ENCODE results near the gene CDYL.
"Not testable (repeated sequence)": the region's sequence is repeated elsewhere in the genome, so short reads cannot be mapped to it uniquely, and the experiment has no call there.

Gene CDYL

DNA sequence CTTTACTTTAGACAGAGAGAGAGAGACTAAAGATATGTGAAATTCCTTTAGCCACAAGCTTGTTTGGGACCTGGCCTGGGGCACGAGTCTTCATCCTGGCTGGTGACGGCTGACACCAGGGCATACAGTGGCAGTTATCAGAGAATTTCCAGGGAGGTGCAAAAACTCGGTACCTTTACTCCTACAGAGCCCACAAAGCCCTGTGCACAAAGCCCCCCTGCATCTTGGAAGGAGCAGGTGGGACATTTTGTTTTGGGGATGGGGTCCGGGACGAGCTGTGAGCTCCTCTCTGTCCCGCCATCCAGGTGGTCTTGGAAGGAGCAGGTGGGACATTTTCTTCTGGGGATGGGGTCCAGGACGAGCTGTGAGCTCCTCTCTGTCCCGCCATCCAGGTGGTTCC, 198.8 kb downstream of the CDYL start:
- no peak overlapping the region for H3K27ac Mint-ChIP-seq

DNA sequence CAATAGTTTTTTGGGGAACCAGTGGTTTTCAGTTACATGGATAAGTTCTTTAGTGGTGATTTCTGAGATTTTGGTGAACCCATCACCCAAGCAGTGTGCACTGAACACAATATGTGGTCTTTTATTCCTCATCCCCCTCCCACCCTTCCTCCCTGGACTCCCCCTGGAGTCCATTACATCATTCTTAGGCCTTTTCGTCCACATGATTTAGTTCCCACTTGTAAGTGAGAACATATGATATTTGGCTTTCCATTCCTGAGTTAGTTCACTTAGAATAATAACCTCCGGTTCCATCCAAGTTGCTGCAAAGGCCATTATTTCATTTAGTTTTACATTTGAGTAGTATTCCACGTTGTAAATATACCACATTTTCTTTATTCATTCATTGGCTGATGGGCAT, 199.3 kb downstream of the CDYL start:
- Mint-ChIP-seq H3K27ac (no peak overlapping the region), H3K4me1 (no peaks in the 10 kb centered on the region), H3K4me3 (no peak overlapping the region), H3K27me3 (peaks cover 11% of the 10 kb centered on the region), H3K9me3 (peaks cover 12% of the 10 kb centered on the region), H3K36me3 (ENCODE audit: low read depth) (peaks cover 4% of the 10 kb centered on the region)
- ATAC-seq = no peak
- no peak for DNase-seq

More for the DNA sequence above, 198.8 kb downstream of the CDYL start:
- no peak for DNase-seq
- Mint-ChIP-seq H3K4me1 (no peaks in the 10 kb centered on the region), H3K9me3 (peaks cover 9% of the 10 kb centered on the region), H3K4me3 (no peak overlapping the region), H3K27me3 (peaks cover 11% of the 10 kb centered on the region), H3K36me3 (ENCODE audit: low read depth) (peaks cover 4% of the 10 kb centered on the region)
- ATAC-seq = no peak

DNA sequence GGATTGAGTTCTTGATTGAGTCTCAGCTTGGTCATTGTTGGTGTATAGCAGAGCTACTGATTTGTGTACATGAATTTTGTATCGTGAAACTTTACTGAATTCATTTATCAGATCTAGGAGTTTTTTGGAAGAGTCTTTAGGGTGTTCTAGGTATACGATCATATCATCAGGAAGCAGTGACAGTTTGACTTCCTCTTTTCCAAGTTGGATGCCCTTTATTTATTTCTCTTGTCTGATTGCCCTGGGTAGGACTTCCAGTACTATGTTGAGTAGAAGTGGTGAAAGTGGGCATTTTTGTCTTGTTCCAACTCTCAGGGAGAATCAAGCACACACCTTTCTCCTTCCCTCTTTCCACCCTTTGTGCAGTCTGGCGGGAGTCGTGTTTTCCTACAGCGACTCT, 201.3 kb downstream of the CDYL start:
- Mint-ChIP-seq H3K9me3 (peaks cover 13% of the 10 kb centered on the region), H3K27ac (no peak overlapping the region), H3K4me3 (no peak overlapping the region), H3K27me3 (peaks cover 9% of the 10 kb centered on the region), H3K4me1 (no peaks in the 10 kb centered on the region), H3K36me3 (ENCODE audit: low read depth) (peaks cover 4% of the 10 kb centered on the region)
- ATAC-seq = no peak
- DNase-seq = no peak

DNA sequence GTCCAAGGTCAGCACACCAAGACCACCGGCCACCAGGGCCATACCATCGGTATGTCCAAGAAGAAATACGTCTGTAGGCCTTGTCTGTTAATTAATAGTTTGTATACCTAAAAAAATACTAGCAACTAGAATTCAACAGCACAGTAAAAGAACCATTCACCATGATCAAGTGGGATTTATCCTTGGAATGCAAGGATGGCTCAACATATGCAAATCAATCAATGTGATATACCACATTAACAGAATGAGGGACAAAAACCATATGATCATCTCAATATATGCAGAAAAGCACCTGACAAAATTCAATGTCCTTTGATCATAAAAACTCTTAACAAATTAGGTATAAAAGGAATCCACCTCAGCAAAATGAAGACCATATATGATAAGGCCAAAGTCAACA, 203.2 kb downstream of the CDYL start:
- DNase-seq (no peak), ATAC-seq (no peak)
- no peaks in the 10 kb centered on the region for H3K4me1 Mint-ChIP-seq
- peaks cover 13% of the 10 kb centered on the region for H3K9me3 Mint-ChIP-seq
- H3K27me3 Mint-ChIP-seq = peaks cover 8% of the 10 kb centered on the region
- no peak overlapping the region for H3K27ac Mint-ChIP-seq
- H3K4me3 Mint-ChIP-seq = no peak overlapping the region
- H3K36me3 Mint-ChIP-seq (ENCODE audit: low read depth) = peaks cover 4% of the 10 kb centered on the region

DNA sequence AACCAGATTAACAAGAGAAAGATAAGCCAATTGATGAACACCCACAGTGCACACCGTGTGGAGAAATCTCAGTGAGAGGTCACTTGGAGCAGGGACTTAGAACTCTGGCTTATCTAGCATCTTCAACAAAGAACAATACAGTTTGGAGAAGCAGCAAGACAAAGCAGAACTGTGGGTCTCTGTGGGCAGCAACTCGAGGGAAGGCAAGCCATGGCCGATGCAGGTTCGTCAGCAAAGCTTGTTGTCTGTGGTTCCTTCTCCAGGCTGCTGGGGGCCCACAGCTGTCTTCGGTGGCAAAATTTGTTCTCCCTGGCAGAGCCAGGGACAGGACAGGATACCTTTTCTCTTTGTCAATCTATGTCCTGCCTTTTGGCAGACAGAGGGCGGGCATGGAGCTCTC, 205.6 kb downstream of the CDYL start:
- DNase-seq = no peak
- peaks cover 9% of the 10 kb centered on the region for H3K9me3 Mint-ChIP-seq
- no peak overlapping the region for H3K27ac Mint-ChIP-seq
- peaks cover 4% of the 10 kb centered on the region for H3K27me3 Mint-ChIP-seq
- H3K36me3 Mint-ChIP-seq (ENCODE audit: low read depth) = peaks cover 4% of the 10 kb centered on the region
- no peaks in the 10 kb centered on the region for H3K4me1 Mint-ChIP-seq
- no peak for ATAC-seq
- no peak overlapping the region for H3K4me3 Mint-ChIP-seq

DNA sequence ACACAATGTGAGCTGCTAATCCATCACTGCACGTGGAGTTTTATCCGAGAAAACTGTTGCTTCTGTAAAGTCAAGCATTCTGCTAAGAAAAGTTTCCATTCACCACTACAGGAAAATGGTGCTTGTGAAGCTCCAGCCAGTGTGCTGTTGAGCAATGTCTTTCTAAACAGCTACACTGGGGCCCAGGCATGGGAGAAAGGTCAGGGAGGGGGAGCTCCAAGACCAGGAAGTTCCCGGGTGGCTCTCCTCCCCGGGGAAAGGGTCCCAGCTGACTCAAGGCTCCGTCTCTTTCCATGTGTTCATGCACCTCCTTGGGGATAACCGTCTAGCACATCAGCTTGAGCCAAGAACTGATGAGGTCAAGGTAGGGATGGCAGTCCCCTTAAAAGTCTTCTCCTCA, 207.1 kb downstream of the CDYL start:
- DNase-seq = no peak
- H3K27ac Mint-ChIP-seq = no peak overlapping the region
- H3K27me3 Mint-ChIP-seq = no peaks in the 10 kb centered on the region
- H3K36me3 Mint-ChIP-seq (ENCODE audit: low read depth) = peaks cover 4% of the 10 kb centered on the region
- no peaks in the 10 kb centered on the region for H3K4me1 Mint-ChIP-seq
- H3K9me3 Mint-ChIP-seq = peaks cover 9% of the 10 kb centered on the region
- no peak overlapping the region for H3K4me3 Mint-ChIP-seq
- ATAC-seq = no peak

DNA sequence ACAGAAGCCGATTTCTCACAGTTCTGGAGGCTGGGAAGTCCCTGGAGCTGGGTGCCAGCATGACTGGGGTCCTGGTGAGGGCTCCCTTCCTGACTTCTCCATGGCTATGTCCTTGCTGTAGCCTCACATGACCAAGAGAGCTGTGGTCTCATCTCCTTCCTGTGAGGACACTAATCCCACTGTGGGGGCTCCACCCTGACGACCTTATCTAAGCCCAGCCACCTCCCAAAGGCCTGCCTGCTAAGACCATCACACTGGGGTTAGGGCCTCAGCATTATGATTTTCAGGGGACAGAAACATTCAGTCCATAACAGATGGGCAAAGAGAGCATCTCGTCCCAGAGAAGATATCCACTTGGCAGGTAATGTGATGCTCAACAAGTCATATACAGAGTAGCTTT, 210.8 kb downstream of the CDYL start:
- Mint-ChIP-seq H3K27me3 (no peaks in the 10 kb centered on the region), H3K36me3 (ENCODE audit: low read depth) (peaks cover 15% of the 10 kb centered on the region), H3K4me1 (no peaks in the 10 kb centered on the region), H3K9me3 (peaks cover 4% of the 10 kb centered on the region), H3K27ac (no peak overlapping the region), H3K4me3 (no peak overlapping the region)
- ATAC-seq (no peak), DNase-seq (no peak)

DNA sequence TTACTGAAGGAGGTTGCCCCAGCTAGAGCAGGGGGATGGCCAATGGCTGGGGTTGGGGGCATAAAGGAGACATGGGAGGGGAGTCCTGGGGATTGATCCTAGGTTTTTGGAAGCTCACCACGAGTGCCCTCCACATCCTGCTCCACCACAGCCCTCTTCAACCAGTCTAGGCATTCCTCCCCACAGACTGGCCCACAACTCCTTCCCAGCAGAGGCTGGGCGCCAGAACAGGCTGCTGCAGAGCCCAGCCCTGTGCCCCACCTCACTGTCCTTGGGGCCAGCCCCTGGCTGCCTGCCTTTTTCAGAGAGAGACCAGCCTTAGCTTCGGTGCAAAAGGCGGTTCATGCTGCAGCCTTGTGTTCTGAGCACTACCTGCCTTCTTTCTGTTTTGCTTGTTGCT, 211.2 kb downstream of the CDYL start:
- Mint-ChIP-seq H3K27ac (no peak overlapping the region), H3K9me3 (peaks cover 4% of the 10 kb centered on the region), H3K36me3 (ENCODE audit: low read depth) (peaks cover 17% of the 10 kb centered on the region), H3K4me1 (no peaks in the 10 kb centered on the region), H3K27me3 (no peaks in the 10 kb centered on the region), H3K4me3 (no peak overlapping the region)
- no peak for ATAC-seq
- no peak for DNase-seq

DNA sequence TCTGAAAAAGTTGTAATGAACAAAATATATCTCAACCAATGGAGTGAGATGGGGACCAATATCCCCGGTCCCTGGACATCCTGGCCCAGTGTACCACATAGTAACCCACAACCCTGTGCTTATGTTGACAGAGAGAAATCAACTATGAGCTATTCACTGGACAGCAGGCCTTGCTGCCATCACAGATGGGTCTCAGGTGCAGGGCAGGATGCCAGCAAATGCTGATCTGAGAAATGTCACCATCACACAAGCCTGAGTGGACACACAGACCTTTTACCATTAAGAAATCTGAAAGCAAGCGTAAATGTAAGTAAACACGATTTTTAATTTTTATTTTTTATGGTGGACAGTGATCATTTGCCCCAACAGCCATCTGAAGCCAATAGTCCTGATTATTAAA, 218.5 kb downstream of the CDYL start:
- H3K9me3 Mint-ChIP-seq = peaks cover 4% of the 10 kb centered on the region
- ATAC-seq = no peak
- no peak overlapping the region for H3K4me3 Mint-ChIP-seq
- DNase-seq = no peak
- H3K27me3 Mint-ChIP-seq = no peaks in the 10 kb centered on the region
- H3K36me3 Mint-ChIP-seq (ENCODE audit: low read depth) = peaks cover 57% of the 10 kb centered on the region
- no peak overlapping the region for H3K27ac Mint-ChIP-seq
- no peaks in the 10 kb centered on the region for H3K4me1 Mint-ChIP-seq

DNA sequence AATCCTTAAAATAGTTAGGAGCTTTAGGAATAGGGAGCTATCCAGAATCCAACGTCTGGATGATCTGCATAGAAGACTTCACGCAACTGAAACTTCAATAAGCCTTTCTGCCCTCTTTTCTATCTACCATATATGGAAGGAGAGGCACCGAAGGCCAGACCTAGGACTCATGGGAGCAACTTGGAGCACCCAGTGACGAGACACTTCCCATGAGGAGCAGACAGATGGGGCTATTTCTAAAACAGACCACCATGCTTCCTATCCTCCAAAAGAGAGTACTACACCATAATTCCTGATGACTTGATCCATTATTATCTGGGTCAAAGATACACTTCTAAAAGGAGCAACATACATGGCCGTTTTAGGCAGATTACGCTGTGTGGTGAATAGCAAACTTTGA, 221.7 kb downstream of the CDYL start:
- Mint-ChIP-seq H3K36me3 (ENCODE audit: low read depth) (peaks cover 55% of the 10 kb centered on the region), H3K27me3 (no peaks in the 10 kb centered on the region), H3K4me3 (no peak overlapping the region), H3K9me3 (no peaks in the 10 kb centered on the region), H3K27ac (no peak overlapping the region), H3K4me1 (peaks cover 12% of the 10 kb centered on the region)
- ATAC-seq (no peak), DNase-seq (no peak)

DNA sequence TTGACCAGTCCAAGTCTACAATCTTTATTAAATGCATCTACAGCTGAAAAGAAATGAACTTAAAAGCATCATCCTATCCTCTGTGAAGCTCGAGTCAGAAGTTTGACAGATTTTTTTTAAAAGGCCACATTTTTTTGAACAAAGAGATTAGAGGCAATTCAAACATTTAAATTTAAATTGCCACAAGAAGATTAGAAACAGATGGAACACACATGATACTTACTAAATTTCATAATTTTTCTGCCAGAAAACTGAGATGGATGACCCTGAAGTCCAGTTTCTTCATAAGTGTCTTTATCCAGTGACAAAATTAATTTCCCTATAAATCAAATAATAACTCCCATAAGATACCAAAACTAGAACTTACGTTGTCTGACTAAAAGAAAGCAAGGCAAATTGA, 223.4 kb downstream of the CDYL start:
- no peak overlapping the region for H3K4me3 Mint-ChIP-seq
- no peaks in the 10 kb centered on the region for H3K9me3 Mint-ChIP-seq
- no peaks in the 10 kb centered on the region for H3K27me3 Mint-ChIP-seq
- no peak overlapping the region for H3K27ac Mint-ChIP-seq
- ATAC-seq (no peak), DNase-seq (no peak)
- peaks cover 21% of the 10 kb centered on the region for H3K4me1 Mint-ChIP-seq
- peaks cover 45% of the 10 kb centered on the region for H3K36me3 Mint-ChIP-seq (ENCODE audit: low read depth)

DNA sequence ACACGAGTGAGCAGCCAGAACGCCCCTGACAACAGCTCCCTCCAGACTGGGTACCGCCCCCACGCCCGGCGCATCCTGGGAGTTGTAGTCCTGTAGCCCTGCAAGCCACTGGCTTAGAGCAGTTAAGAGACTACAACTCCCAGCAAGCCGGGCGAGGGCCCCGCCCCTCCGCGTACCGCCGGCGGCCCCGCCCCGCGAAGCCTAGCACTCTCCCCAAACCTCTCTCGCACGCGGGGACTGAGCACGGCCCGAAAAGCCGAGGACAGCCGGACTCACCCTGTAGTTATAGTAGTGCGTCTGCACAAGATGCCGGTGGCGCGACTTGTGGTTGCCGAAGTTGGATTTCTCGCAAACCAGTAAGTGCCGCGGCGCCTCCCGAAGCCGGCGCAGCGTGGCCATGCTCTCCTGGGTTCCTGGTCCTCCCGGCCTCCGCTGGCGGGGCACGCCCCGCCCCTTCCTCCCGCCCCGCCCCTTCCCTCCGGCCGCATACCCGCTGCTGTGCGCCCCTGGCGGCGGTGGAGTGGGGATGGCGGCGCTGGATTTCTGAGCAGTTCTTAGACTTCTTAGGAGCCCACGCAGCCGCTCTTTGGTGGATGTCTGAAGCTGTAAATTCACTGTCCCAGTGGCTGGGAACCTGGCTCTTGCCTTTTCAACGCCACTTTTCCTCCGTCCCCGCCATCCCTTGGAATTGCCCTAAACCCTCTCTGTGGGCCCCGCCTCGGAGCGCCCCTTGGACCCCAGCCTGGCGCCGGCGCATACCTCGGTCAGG, 227.6 kb downstream of the CDYL start, which contains the start of gene RPP40:
Gene RPP40 (minus strand): TSS at position 434 of the 769 bp plus-strand sequence. CDS start 35 bp downstream, at position 399.
- peaks cover 23% of the 10 kb centered on the region for H3K4me1 Mint-ChIP-seq
- peak within 1 kb of the TSS; percentile 90 for H3K4me3 Mint-ChIP-seq
- peak; percentile 99 for ATAC-seq
- no peaks in the 10 kb centered on the region for H3K27me3 Mint-ChIP-seq
- no peaks in the 10 kb centered on the region for H3K9me3 Mint-ChIP-seq
- H3K27ac Mint-ChIP-seq = peak within 1 kb of the TSS; percentile 97
- H3K36me3 Mint-ChIP-seq (ENCODE audit: low read depth) = peaks cover 23% of the 10 kb centered on the region
- DNase-seq = peak; percentile 98

DNA sequence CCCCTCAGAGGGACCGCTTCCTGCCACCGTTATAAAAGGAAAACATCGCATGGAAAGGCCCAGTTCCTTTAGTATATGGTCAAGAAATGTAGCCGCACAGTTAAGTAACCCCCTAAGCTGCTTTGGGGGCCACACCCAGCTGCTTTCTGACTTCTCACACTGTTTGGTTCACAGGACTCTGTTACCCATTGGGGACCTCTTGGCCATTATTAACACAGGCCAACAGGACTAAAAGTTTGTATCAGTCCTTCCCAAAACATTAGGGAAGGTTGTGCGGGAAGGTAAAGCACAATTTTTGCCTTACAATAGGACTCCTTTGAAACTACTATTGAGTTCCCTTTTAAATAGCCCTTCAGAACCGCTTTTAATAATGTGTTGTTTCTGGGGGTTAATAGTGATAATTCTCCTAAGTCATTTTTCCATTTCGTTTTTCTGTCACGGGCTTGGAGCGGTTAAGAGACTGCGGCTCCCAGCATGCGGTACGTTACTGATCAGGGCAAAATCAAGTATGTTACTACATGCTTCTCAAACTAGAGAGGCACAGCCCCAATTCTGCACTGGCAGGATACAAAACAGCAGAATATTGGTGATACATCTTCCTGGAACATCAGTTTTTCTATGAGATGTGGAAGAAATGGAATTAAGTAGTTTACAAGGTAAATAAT, 228.3 kb downstream of the CDYL start:
- ATAC-seq = no peak
- H3K4me1 Mint-ChIP-seq = peaks cover 23% of the 10 kb centered on the region
- H3K27ac Mint-ChIP-seq = peak overlapping the region; percentile 97
- no peak for DNase-seq
- H3K36me3 Mint-ChIP-seq (ENCODE audit: low read depth) = peaks cover 19% of the 10 kb centered on the region
- H3K9me3 Mint-ChIP-seq = no peaks in the 10 kb centered on the region
- no peaks in the 10 kb centered on the region for H3K27me3 Mint-ChIP-seq
- peak overlapping the region; percentile 90 for H3K4me3 Mint-ChIP-seq

DNA sequence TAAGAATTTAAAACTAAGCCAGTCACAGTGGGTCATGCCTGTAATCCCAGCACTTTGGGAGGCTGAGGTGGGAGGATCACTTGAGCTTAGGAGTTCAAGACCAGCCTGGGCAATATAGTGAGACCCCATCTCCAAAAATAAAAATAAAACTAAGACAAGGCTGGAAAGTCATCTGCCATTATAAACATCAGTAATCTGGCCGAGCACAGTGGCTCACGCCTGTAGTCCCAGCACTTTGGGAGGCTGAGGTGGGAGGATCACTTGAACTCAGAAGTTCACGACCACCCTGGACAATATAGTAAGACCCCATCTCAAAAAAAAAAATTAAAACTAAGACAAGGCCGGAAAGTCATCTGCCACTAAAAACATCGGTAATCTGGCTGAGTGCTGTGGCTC, 228.8 kb downstream of the CDYL start:
- not testable (repeated sequence) for DNase-seq, H3K9me3 Mint-ChIP-seq, H3K27me3 Mint-ChIP-seq, ATAC-seq
- Mint-ChIP-seq H3K36me3 (ENCODE audit: low read depth) (peaks cover 16% of the 10 kb centered on the region), H3K4me3 (peak overlapping the region; percentile 11), H3K27ac (peak overlapping the region; percentile 97), H3K4me1 (peaks cover 23% of the 10 kb centered on the region)

All from activated naive CD8-positive, alpha-beta T cell treated with anti-CD3 and anti-CD28 coated beads, Interleukin-2, amount 50 U/mL, for 24 hours (primary cell).